NCI-H82 treated with DMSO at 0.1 percent for 48 hours (cell line): ENCODE measurements around the gene TCP11L2.

Experiments
- DNase-seq: peaks from one replicate; lab custom pipeline; 2025; ENCODE audit not compliant: unreplicated experiment; lab: John Stamatoyannopoulos, UW

TCP11L2 gene

DNA sequence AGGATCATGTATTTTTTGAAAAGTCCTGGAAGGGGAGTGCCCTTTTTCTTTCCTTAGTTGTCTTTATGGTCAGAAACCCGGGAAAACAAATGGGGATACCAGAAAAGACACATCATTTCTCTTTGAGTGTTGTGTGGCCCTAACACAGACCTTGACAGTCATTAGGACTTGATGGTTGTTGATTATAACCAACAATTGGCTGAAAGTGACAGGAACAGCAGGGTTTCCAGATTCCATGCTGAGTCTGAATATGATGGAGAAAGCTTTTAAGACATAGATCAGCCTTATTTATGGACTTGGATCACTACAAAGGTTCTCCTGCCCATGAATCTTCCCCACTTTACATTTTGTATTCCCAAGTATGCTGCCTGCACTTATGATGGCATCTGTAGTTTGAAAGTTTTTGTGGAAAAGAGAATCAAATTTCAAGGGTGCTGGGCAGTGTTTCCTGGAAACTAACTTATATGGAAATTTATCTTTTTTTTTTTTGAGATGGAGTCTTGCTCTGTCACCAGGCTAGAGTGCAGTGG, 85.4 kb downstream of the TCP11L2 start:
- no peak for DNase-seq

DNA sequence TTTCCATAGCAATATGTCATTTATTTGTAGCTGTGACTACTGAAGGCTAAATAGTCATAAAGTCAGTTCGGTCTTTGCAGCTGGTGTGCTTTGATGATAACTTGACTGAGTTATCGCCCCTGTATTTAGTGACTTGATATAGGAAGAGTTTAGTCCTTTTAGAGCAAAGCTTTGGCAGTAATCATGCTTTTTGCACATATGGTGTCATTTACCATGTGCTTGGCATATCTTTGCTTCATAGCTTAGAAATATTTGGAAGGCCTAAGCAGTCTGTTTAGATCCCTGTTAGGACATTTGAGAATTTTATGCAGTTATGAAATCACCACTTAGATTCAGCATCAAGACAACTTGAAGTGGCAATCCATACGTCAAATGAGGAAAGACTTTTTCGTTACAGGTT, 86.6 kb downstream of the TCP11L2 start:
- no peak for DNase-seq

DNA sequence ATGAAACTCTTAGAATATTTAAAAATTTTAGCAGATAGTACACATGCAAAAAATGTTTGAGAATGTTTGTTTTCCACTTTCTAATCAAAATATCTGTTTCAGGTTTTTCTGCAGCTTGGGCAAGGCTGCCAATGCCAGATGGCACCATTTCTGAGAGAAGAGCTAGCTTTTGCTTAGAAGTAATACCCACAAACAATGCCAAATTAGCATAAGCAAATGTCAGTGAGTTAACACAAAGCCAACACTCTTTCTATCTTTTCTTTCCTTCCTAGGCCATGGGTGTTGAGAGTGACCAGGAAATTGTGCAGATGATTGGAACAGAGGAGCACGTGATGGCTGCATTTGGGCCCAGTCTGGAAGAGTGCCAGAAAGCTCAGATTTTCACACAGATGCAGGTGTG, 90.2 kb downstream of the TCP11L2 start:
- DNase-seq: no peak
